GM12878 (cell line): ENCODE measurements around the gene PHETA2. TPM values are rescaled to one million over a fixed set of nuclear protein-coding genes. Genes with fewer than 3 reads are reported as not detected.

Experiments used
- ATAC-seq: fragments of 200-7000 bp; cut with Tn5 transposase; 3 replicates; pipeline ENCODE4 v1.9.1; 2020; ENCODE audit warnings: mild to moderate bottlenecking, moderate library complexity
- BruUV-seq: library from RNA; stranded (reverse); fragments of 400-500 nt; replicated peaks from 2 replicates; lab custom pipeline; 2021; lab: Mats Ljungman, UMichigan
- CTCF ChIA-PET: fragments of 300-600 bp; sonication (Branson Sonifier 250); formaldehyde crosslinking; extraction: SDS; loops from one replicate; lab custom pipeline; 2021; ENCODE audit warnings: inconsistent platforms; lab: Yijun Ruan, JAX
- POLR2A ChIA-PET: fragments of 350-600 bp; formaldehyde crosslinking; extraction: SDS; loops from one replicate; lab custom pipeline; 2021; ENCODE audit warnings: inconsistent platforms; lab: Charles Lee
- RAD21 ChIA-PET: fragments of 300-600 bp; sonication (Branson Sonifier 250); formaldehyde crosslinking; loops from one replicate; lab custom pipeline; 2023; ENCODE audit warnings: antibody characterized with exemption; ENCODE audit not compliant: unreplicated experiment; lab: Charles Lee
- SMC1A ChIA-PET: fragments of 300-600 bp; sonication (Branson Sonifier 250); formaldehyde crosslinking; loops from one replicate; lab custom pipeline; 2023; ENCODE audit not compliant: unreplicated experiment, uncharacterized antibody; lab: Charles Lee
- DNase-seq: peaks from one replicate; pipeline ENCODE4 v3.0.0-alpha.2; 2011; ENCODE audit warnings: low read depth, low spot score
- FAIRE-seq: peaks from 3 replicates; lab custom pipeline; 2011; peaks lifted over from hg19 to GRCh38; lab: Jason Lieb, UNC
- H2AFZ ChIP-seq: 2 replicates; pipeline ENCODE4 v1.6.0; 2011; ENCODE audit warnings: low read depth, low read length, control low read depth; ENCODE audit not compliant: control insufficient read depth
- H3K27ac ChIP-seq: 2 replicates; pipeline ENCODE4 v1.5.1; 2011; ENCODE audit warnings: control low read depth; ENCODE audit not compliant: control insufficient read depth, insufficient read depth
- H3K27me3 ChIP-seq, 2 experiments: replicated peaks in 1 of 2; 2 replicates each; pipeline versions ENCODE4 v1.6.0 to v1.6.1; 2011; ENCODE audit warnings: low read length in 1 of 2; ENCODE audit not compliant: control insufficient read depth in 2 of 2, insufficient read depth in 2 of 2
- H3K36me3 ChIP-seq, 2 experiments: 2 replicates each; pipeline ENCODE4 v1.5.1; 2011; ENCODE audit warnings: low read length in 1 of 2; ENCODE audit not compliant: control insufficient read depth in 2 of 2, insufficient read depth in 2 of 2
- H3K4me1 ChIP-seq: 2 replicates; pipeline ENCODE4 v1.6.1; 2011; ENCODE audit warnings: mild to moderate bottlenecking, low read length, moderate library complexity, mixed read lengths; ENCODE audit not compliant: control insufficient read depth, insufficient read depth
- H3K4me2 ChIP-seq: 2 replicates; pipeline ENCODE4 v1.6.0; 2011; ENCODE audit warnings: control low read depth; ENCODE audit not compliant: control insufficient read depth, insufficient read depth
- H3K4me3 ChIP-seq: fragments of 200-600 bp; sonication (generic); 2 replicates; pipeline ENCODE4 v1.5.1; 2016
- H3K79me2 ChIP-seq: 2 replicates; pipeline ENCODE4 v1.6.0; 2011; ENCODE audit warnings: low read length; ENCODE audit not compliant: control insufficient read depth, insufficient read depth
- H3K9ac ChIP-seq: 2 replicates; pipeline ENCODE4 v1.8.0; 2011; ENCODE audit warnings: low read length, control low read depth, mixed read lengths; ENCODE audit not compliant: control insufficient read depth, insufficient read depth
- H3K9me3 ChIP-seq: replicated peaks from 3 replicates; pipeline ENCODE4 v1.5.1; 2011; ENCODE audit warnings: mild to moderate bottlenecking, low read length; ENCODE audit not compliant: control insufficient read depth, insufficient read depth
- H4K20me1 ChIP-seq: 2 replicates; pipeline ENCODE4 v1.6.0; 2011; ENCODE audit not compliant: control insufficient read depth, insufficient read depth
- BHLHE40 ChIP-seq, 2 experiments: fragments of 450-650 bp in 1 of 2; IDR thresholded peaks; 2 replicates each; pipeline ENCODE4 v1.6.1; 2011 to 2017; ENCODE audit warnings: low read depth in 2 of 2, borderline replicate concordance in 1 of 2, improper control_type of control experiment in 1 of 2, low read length in 1 of 2, mild to moderate bottlenecking in 1 of 2
- CTCF ChIP-seq, 3 experiments: IDR thresholded peaks in 2 of 3; conservative IDR thresholded peaks in 1 of 3; 2 replicates each; pipeline ENCODE4 v1.5.1; 2011; ENCODE audit warnings: low read depth in 3 of 3, low read length in 3 of 3, mild to moderate bottlenecking in 3 of 3, control low read depth in 2 of 3, moderate library complexity in 2 of 3, inconsistent platforms in 1 of 3, mixed read lengths in 1 of 3; ENCODE audit not compliant: control insufficient read depth in 2 of 3, insufficient read depth in 1 of 3; ENCODE audit errors: extremely low read depth in 1 of 3
- FOXM1 ChIP-seq: IDR thresholded peaks from 2 replicates; pipeline ENCODE4 v1.6.1; 2012; ENCODE audit warnings: low read depth, mild to moderate bottlenecking, inconsistent platforms, low read length, moderate library complexity
- MLLT1 ChIP-seq: fragments of 450-650 bp; IDR thresholded peaks from 2 replicates; pipeline ENCODE4 v1.6.1; 2016; ENCODE audit warnings: mild to moderate bottlenecking
- MYB ChIP-seq: fragments of 150-350 bp; IDR thresholded peaks from 2 replicates; pipeline ENCODE4 v1.6.1; 2014; ENCODE audit warnings: mild to moderate bottlenecking, low read depth, low read length, borderline replicate concordance
- SUPT20H ChIP-seq: IDR thresholded peaks from 2 replicates; pipeline ENCODE4 v1.6.1; 2011; ENCODE audit warnings: low read depth, mild to moderate bottlenecking, low read length, moderate library complexity, borderline replicate concordance; ENCODE audit not compliant: control insufficient read depth
- ZBTB40 ChIP-seq: fragments of 450-650 bp; IDR thresholded peaks from 2 replicates; pipeline ENCODE4 v1.6.1; 2016; ENCODE audit warnings: mild to moderate bottlenecking, moderate library complexity, borderline replicate concordance
- ZNF622 ChIP-seq: fragments of 450-650 bp; IDR thresholded peaks from 2 replicates; pipeline ENCODE4 v1.6.1; 2017; ENCODE audit warnings: mild to moderate bottlenecking, inconsistent platforms
- WGBS: methylation state at CpG from one replicate; pipeline ENCODE4 v1.1.6; 2016; ENCODE audit warnings: low lambda C conversion rate; ENCODE audit not compliant: insufficient replicate concordance, insufficient coverage; ENCODE audit errors: missing lambda C conversion rate; 5-methylcytosine and 5-hydroxymethylcytosine counted together
- in situ Hi-C: fragments of 300-500 bp; cut with MboI; formaldehyde crosslinking; loops from 9 replicates; pipeline ENCODE4 v1.14.3; 2018; ENCODE audit warnings: mixed read lengths
- intact Hi-C: fragments of 100-400 bp; cut with micrococcal nuclease; formaldehyde crosslinking; loops from one replicate; pipeline ENCODE4 v1.14.2; 2022; ENCODE audit not compliant: unreplicated experiment
- polyA plus RNA-seq, 11 experiments: library from polyadenylated mRNA; depleted of rRNA in 4 of 11; unstranded in 6 of 11; stranded (reverse) in 5 of 11; fragments of >200 nt; fragmentation: Nextera tagmentation in 4 of 11; fragmentation: Illumina TruSeq in 1 of 11; extraction: Ambion mirVana in 4 of 11; extraction: Trizol in 1 of 11; gene quantifications; 1 replicate in 1 of 11; 2 replicates in 10 of 11; pipeline versions ENCODE4 v1.2.1 to v1.2.3, GENCODE V29; 2011 to 2016; ENCODE audit warnings: inconsistent platforms in 2 of 11, missing spikeins in 2 of 11, low read depth in 1 of 11
- total RNA-seq, 4 experiments: library from RNA; depleted of rRNA in 3 of 4; stranded (reverse); fragments of >200 nt in 3 of 4; fragmentation: Illumina TruSeq in 1 of 4; extraction: Trizol in 1 of 4; gene quantifications; 2 replicates each; pipeline versions ENCODE4 v1.2.1 to v1.2.3, GENCODE V29; 2013 to 2021
- TF ChIP-seq, protein P1 (sequence below): fragments of 450-650 bp; IDR thresholded peaks from 2 replicates; pipeline ENCODE4 v1.6.1; 2016; ENCODE audit warnings: mild to moderate bottlenecking
- TF ChIP-seq, protein P2 (sequence below): fragments of 450-650 bp; formaldehyde crosslinking; IDR thresholded peaks from 2 replicates; pipeline ENCODE4 v1.4.0; 2020; ENCODE audit warnings: mild to moderate bottlenecking, moderate library complexity

The PHETA2 gene
- total and polyA plus RNA-seq, 10 of the 15 experiments (the other 5 are each of a cell fraction or from before 2014, with no cell fraction given) = 0.03 to 3.2 (median 1.7) TPM

DNA sequence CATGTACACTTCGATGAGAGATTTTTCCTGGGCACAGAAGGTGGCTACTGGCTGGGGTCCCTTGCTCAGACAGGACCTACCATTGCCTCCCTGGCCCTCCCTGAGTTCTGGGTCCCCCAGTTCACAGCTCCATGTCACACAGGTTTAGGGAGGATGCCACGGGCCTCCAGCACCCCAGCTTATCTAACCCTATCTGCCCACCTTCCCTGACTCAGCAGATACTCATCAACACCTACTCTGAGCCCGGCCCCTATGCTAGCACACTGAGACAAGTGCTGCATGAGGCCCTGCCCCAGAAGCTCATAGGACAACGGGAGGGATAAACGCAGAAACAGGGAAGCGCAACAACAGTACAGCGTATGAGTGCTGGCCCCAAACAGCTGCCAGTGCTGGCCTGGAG is 13.0 kb upstream of the PHETA2 start:
- SMC1A ChIA-PET = interaction anchor here (0.8 kb wide), 1 partner anchor 31 kb away, joined by 3 read pairs; no protein-coding TSS in a partner anchor
- in situ Hi-C loops = no loop called here
- CTCF ChIA-PET = no interaction called here
- no peaks in the 10 kb centered on the region for H3K79me2 ChIP-seq
- POLR2A ChIA-PET = no interaction called here
- DNase-seq (no peak), ATAC-seq (no peak), FAIRE-seq (no peak)
- no peak overlapping the region for H3K4me3 ChIP-seq
- H3K27me3 ChIP-seq = no peaks in the 10 kb centered on the region
- H3K9ac ChIP-seq = no peak overlapping the region
- no peaks in the 10 kb centered on the region for H4K20me1 ChIP-seq
- RAD21 ChIA-PET = no interaction called here
- WGBS = 95% methylated on average over 7 of the region's 7 CpGs
- H3K27ac ChIP-seq = no peak overlapping the region
- H3K4me2 ChIP-seq = no peak overlapping the region
- no TSS peak for BruUV-seq
- no peaks in the 10 kb centered on the region for H3K4me1 ChIP-seq
- H3K9me3 ChIP-seq = peaks cover 11% of the 10 kb centered on the region; the same call in 2 of the 3 replicates
- peaks cover 11 to 23% of the 10 kb centered on the region in 2 experiments for H3K36me3 ChIP-seq
- intact Hi-C loops = no loop called here
- H2AFZ ChIP-seq = no peak overlapping the region
- TF ChIP-seq ZBTB40 = no peak
- no peak for TF ChIP-seq MYB
- no peak for TF ChIP-seq SUPT20H
- TF ChIP-seq, protein P1, sequence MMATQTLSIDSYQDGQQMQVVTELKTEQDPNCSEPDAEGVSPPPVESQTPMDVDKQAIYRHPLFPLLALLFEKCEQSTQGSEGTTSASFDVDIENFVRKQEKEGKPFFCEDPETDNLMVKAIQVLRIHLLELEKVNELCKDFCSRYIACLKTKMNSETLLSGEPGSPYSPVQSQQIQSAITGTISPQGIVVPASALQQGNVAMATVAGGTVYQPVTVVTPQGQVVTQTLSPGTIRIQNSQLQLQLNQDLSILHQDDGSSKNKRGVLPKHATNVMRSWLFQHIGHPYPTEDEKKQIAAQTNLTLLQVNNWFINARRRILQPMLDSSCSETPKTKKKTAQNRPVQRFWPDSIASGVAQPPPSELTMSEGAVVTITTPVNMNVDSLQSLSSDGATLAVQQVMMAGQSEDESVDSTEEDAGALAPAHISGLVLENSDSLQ = no peak
- TF ChIP-seq FOXM1 = no peak
- no peak for TF ChIP-seq BHLHE40 (IDR thresholded peaks at IDR 0.05; ENCODE audit: borderline replicate concordance in 1 of 2, low read depth in 2 of 2, low read length in 1 of 2)
- no peak for TF ChIP-seq CTCF (IDR thresholded peaks at IDR 0.05 in 2 of 3, conservative IDR thresholded peaks at IDR 0.05 in 1 of 3; ENCODE audit: control insufficient read depth in 2 of 3, extremely low read depth in 1 of 3, insufficient read depth in 1 of 3, low read depth in 3 of 3, low read length in 3 of 3)
- TF ChIP-seq MLLT1 = no peak
- TF ChIP-seq, protein P2, sequence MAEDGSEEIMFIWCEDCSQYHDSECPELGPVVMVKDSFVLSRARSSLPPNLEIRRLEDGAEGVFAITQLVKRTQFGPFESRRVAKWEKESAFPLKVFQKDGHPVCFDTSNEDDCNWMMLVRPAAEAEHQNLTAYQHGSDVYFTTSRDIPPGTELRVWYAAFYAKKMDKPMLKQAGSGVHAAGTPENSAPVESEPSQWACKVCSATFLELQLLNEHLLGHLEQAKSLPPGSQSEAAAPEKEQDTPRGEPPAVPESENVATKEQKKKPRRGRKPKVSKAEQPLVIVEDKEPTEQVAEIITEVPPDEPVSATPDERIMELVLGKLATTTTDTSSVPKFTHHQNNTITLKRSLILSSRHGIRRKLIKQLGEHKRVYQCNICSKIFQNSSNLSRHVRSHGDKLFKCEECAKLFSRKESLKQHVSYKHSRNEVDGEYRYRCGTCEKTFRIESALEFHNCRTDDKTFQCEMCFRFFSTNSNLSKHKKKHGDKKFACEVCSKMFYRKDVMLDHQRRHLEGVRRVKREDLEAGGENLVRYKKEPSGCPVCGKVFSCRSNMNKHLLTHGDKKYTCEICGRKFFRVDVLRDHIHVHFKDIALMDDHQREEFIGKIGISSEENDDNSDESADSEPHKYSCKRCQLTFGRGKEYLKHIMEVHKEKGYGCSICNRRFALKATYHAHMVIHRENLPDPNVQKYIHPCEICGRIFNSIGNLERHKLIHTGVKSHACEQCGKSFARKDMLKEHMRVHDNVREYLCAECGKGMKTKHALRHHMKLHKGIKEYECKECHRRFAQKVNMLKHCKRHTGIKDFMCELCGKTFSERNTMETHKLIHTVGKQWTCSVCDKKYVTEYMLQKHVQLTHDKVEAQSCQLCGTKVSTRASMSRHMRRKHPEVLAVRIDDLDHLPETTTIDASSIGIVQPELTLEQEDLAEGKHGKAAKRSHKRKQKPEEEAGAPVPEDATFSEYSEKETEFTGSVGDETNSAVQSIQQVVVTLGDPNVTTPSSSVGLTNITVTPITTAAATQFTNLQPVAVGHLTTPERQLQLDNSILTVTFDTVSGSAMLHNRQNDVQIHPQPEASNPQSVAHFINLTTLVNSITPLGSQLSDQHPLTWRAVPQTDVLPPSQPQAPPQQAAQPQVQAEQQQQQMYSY (CRISPR knock-in tag) = no peak
- no peak for TF ChIP-seq ZNF622
